NCI-H1105 (cell line): Measurements from ENCODE around the gene VAMP8.
"Not testable (repeated sequence)": the region's sequence is repeated elsewhere in the genome, so short reads cannot be mapped to it uniquely, and the experiment has no call there.

Experiments
- DNase-seq: peaks from one replicate; lab custom pipeline; 2025; lab: John Stamatoyannopoulos, UW

VAMP8 gene

GRCh38 chr2:85598594-85599340, 21.4 kb downstream of the VAMP8 start:
- DNase-seq, result no peak

GRCh38 chr2:85599468-85600234, 22.3 kb downstream of the VAMP8 start:
- DNase-seq, result no peak

GRCh38 chr2:85600235-85600575, 22.8 kb downstream of the VAMP8 start:
- DNase-seq, result no peak

- no peak for DNase-seq
These were observed 23.8 kb downstream of the VAMP8 start for GRCh38 chr2:85600951-85601770.

- DNase-seq, result no peak
These were observed 24.5 kb downstream of the VAMP8 start for GRCh38 chr2:85601771-85602475.

- DNase-seq, result peak; percentile 83
These were observed 25.3 kb downstream of the VAMP8 start, which contains the start of gene TMEM150A for GRCh38 chr2:85602476-85603234. TMEM150A (minus strand) TSS chr2:85602698; CDS start chr2:85601948, 750 bp downstream.

GRCh38 chr2:85604133-85604444, 26.7 kb downstream of the VAMP8 start:
- not testable (repeated sequence) for DNase-seq

GRCh38 chr2:85604568-85605339, 27.4 kb downstream of the VAMP8 start:
- DNase-seq, result no peak

GRCh38 chr2:85605406-85606115, 28.2 kb downstream of the VAMP8 start:
- peak; percentile 11 for DNase-seq

GRCh38 chr2:85606116-85606455, 28.7 kb downstream of the VAMP8 start:
- DNase-seq, result no peak

GRCh38 chr2:85607268-85608215, 30.2 kb downstream of the VAMP8 start:
- no peak for DNase-seq

GRCh38 chr2:85611217-85611704, 33.9 kb downstream of the VAMP8 start:
- no peak for DNase-seq

GRCh38 chr2:85611705-85612587, 34.6 kb downstream of the VAMP8 start, which contains the start of gene C2orf68:
C2orf68 (minus strand) TSS chr2:85612066; CDS start chr2:85611984, 82 bp downstream.
- peak; percentile 87 for DNase-seq

- DNase-seq, result no peak
These were observed 36.5 kb downstream of the VAMP8 start for GRCh38 chr2:85613717-85614515.

GRCh38 chr2:85614757-85615156, 37.4 kb downstream of the VAMP8 start:
- not testable (repeated sequence) for DNase-seq

- DNase-seq, result no peak
These were observed 38.0 kb downstream of the VAMP8 start for GRCh38 chr2:85615413-85615728.

- not testable (repeated sequence) for DNase-seq
These were observed 40.3 kb downstream of the VAMP8 start for GRCh38 chr2:85617723-85618122.
